ENCODE measurements around the gene ESRRA. TPM values are rescaled to one million over a fixed set of nuclear protein-coding genes. Genes with fewer than 3 reads are reported as not detected.

ESRRA gene
- total and polyA plus RNA-seq, 2 of the 4 experiments (the other 2 are of a cell fraction): 10.2 to 15.0 TPM

- peaks cover 15 to 37% of the 10 kb centered on the region in 2 experiments for H3K79me1 ChIP-seq (ENCODE audit: low read depth in 1 of 2, low read length in 2 of 2)
- 100% methylated on average over 1 of the region's 22 CpGs; no CpG with 5 or more reads in 1 of the 2 experiments for WGBS, 2 experiments (ENCODE audit: extremely low coverage in 2 of 2, insufficient read length in 1 of 2)
- TF ChIP-seq SMC3 (IDR thresholded peaks at IDR 0.05; ENCODE audit: low read depth, low read length) (no peak), CHD1 (IDR thresholded peaks at IDR 0.05; ENCODE audit: low read depth, low read length) (no peak), BHLHE40 (IDR thresholded peaks at IDR 0.05; ENCODE audit: low read depth, low read length) (no peak), MXI1 (IDR thresholded peaks at IDR 0.05; ENCODE audit: borderline replicate concordance, low read depth, low read length) (no peak), RAD21 (IDR thresholded peaks at IDR 0.05; ENCODE audit: low read length) (no peak)
- no peak overlapping the region for H2AFZ ChIP-seq (replicated peaks; ENCODE audit: low read length, poor library complexity)
- intact Hi-C loops (cut with micrococcal nuclease) (no loop called here), dilution Hi-C loops (cut with HindIII; ENCODE audit: low sequenced_read_pairs, unreplicated experiment) (no loop called here), in situ Hi-C loops (cut with MboI; ENCODE audit: low sequenced_read_pairs) (no loop called here)
- H2AK9ac ChIP-seq (replicated peaks; ENCODE audit: low read depth, low read length, poor library complexity): no peak overlapping the region
- no peaks in the 10 kb centered on the region for H3K9me3 ChIP-seq (ENCODE audit: control insufficient read depth, insufficient read depth, low read length)
- ATAC-seq (ENCODE audit: low read depth): no peak
- H4K91ac ChIP-seq (ENCODE audit: insufficient read depth, low read depth, low read length): no peak overlapping the region
- H3K27ac ChIP-seq (ENCODE audit: insufficient read depth, low read length): no peak overlapping the region
- no peak overlapping the region for H2BK5ac ChIP-seq (ENCODE audit: low read depth, low read length, poor library complexity, severe bottlenecking)
- H4K5ac ChIP-seq (ENCODE audit: low read depth, low read length): no peak overlapping the region
- H3K4ac ChIP-seq (ENCODE audit: low read depth, low read length): no peak overlapping the region
- H3K36me3 ChIP-seq (ENCODE audit: control insufficient read depth, insufficient read depth, low read length): peaks cover 18% of the 10 kb centered on the region
- POLR2A ChIA-PET (ENCODE audit: unreplicated experiment): no interaction called here
- H3K9ac ChIP-seq (ENCODE audit: low read depth, low read length): no peak overlapping the region
- H2BK20ac ChIP-seq (ENCODE audit: low read depth, low read length): no peak overlapping the region
- H4K8ac ChIP-seq (ENCODE audit: low read depth in 2 of 2, low read length in 2 of 2): no peak overlapping the region
- peaks cover 5% of the 10 kb centered on the region; the same call in 1 of the 2 replicates for H3K9me1 ChIP-seq (ENCODE audit: insufficient read depth, low read length)
- no peak overlapping the region for H2BK120ac ChIP-seq (ENCODE audit: low read depth, low read length)
- CTCF ChIA-PET: no interaction called here
- no peak overlapping the region for H2AK5ac ChIP-seq (ENCODE audit: low read depth, low read length)
- no peak overlapping the region for H2BK15ac ChIP-seq (ENCODE audit: low read depth, low read length)
- no peak overlapping the region for H3K18ac ChIP-seq (ENCODE audit: low read depth, low read length)
- H3K4me1 ChIP-seq (ENCODE audit: control insufficient read depth, insufficient read depth, low read length): peaks cover 8% of the 10 kb centered on the region
- H3K56ac ChIP-seq (ENCODE audit: extremely low read depth, insufficient read depth, low read length): no peak overlapping the region
- BruUV-seq (replicated peaks): no TSS peak
- no peaks in the 10 kb centered on the region for H4K20me1 ChIP-seq (ENCODE audit: insufficient read depth, low read length)
- H3K14ac ChIP-seq (replicated peaks; ENCODE audit: low read depth, low read length): no peak overlapping the region
- H3K4me2 ChIP-seq (ENCODE audit: low read depth, low read length): no peak overlapping the region
- no peak overlapping the region for H3K4me3 ChIP-seq (ENCODE audit: insufficient read depth, low read depth, low read length)
- no peak for DNase-seq
- no peak overlapping the region for H3K23ac ChIP-seq (ENCODE audit: low read depth, low read length)
- no peaks in the 10 kb centered on the region for H3K27me3 ChIP-seq (ENCODE audit: control insufficient read depth, insufficient read depth, low read length)
Measured at GRCh38 chr11:64281957-64282770, 23.2 kb upstream of the ESRRA start.

All from IMR-90 (cell line).